Glutamatergic neuron (in vitro differentiated cells): ENCODE data around the gene SERINC5. TPM values are rescaled to one million over a fixed set of nuclear protein-coding genes. Genes with fewer than 3 reads are reported as not detected.
A peak's percentile ranks its signal among the peaks of the same experiment; 100 is the strongest.
"Not testable (repeated sequence)": the region's sequence is repeated elsewhere in the genome, so short reads cannot be mapped to it uniquely, and the experiment has no call there.

Source experiments
- DNase-seq: peaks from one replicate; pipeline ENCODE4 v3.0.0; 2022
- H3K27ac Mint-ChIP-seq: one replicate; pipeline ENCODE4 v1.8.0; 2020; ENCODE audit warnings: mild to moderate bottlenecking, mixed read lengths, inconsistent platforms; ENCODE audit not compliant: unreplicated experiment
- H3K27me3 Mint-ChIP-seq: one replicate; pipeline ENCODE4 v1.8.0; 2020; ENCODE audit warnings: mild to moderate bottlenecking, moderate library complexity, mixed read lengths, inconsistent platforms; ENCODE audit not compliant: unreplicated experiment
- H3K36me3 Mint-ChIP-seq: one replicate; pipeline ENCODE4 v1.8.0; 2020; ENCODE audit warnings: mild to moderate bottlenecking, mixed read lengths, inconsistent platforms; ENCODE audit not compliant: unreplicated experiment
- H3K4me1 Mint-ChIP-seq: one replicate; pipeline ENCODE4 v1.8.0; 2020; ENCODE audit warnings: mild to moderate bottlenecking, low read depth, mixed read lengths, inconsistent platforms; ENCODE audit not compliant: unreplicated experiment
- H3K4me3 Mint-ChIP-seq: one replicate; pipeline ENCODE4 v1.8.0; 2020; ENCODE audit warnings: mild to moderate bottlenecking, mixed read lengths, inconsistent platforms; ENCODE audit not compliant: unreplicated experiment
- H3K9me3 Mint-ChIP-seq: one replicate; pipeline ENCODE4 v1.8.0; 2020; ENCODE audit warnings: mild to moderate bottlenecking, moderate library complexity, mixed read lengths, inconsistent platforms; ENCODE audit not compliant: unreplicated experiment
- total RNA-seq: library from RNA; stranded (reverse); fragmentation: NEBNext Ultra II Directional; extraction: Animal tissue kit (Norgen Biotek cat#: 25700); gene quantifications from one replicate; pipeline ENCODE4 v1.2.1, GENCODE V29; 2021; ENCODE audit not compliant: unreplicated experiment
- TF ChIP-seq, protein P1 (sequence below): fragments of 200-600 bp; sonication (generic); IDR thresholded peaks from one replicate; pipeline ENCODE4 v1.5.0; 2021; ENCODE audit not compliant: partially characterized antibody, unreplicated experiment

The SERINC5 gene
- total RNA-seq, 1 donor from 2014 or later, result 15.1 TPM

DNA sequence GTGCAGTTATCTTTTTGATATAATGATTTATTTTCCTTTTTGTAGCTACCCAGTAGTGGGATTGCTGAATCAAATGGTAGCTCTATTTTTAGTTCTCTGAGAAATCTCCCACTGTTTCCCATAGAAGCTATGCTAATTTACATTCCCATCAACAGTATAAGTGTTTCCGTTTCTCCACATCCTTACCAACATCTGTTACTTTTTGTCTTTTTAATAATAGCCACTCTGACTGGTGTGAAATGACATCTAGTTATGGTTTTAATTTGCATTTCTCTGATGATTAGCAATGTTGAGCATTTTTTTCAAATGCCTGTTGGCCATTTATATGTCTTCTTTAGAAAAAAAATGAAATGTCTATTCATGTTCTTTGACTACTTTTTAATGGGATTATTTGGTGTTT is 94.7 kb downstream of the SERINC5 start:
- TF ChIP-seq, protein P1, sequence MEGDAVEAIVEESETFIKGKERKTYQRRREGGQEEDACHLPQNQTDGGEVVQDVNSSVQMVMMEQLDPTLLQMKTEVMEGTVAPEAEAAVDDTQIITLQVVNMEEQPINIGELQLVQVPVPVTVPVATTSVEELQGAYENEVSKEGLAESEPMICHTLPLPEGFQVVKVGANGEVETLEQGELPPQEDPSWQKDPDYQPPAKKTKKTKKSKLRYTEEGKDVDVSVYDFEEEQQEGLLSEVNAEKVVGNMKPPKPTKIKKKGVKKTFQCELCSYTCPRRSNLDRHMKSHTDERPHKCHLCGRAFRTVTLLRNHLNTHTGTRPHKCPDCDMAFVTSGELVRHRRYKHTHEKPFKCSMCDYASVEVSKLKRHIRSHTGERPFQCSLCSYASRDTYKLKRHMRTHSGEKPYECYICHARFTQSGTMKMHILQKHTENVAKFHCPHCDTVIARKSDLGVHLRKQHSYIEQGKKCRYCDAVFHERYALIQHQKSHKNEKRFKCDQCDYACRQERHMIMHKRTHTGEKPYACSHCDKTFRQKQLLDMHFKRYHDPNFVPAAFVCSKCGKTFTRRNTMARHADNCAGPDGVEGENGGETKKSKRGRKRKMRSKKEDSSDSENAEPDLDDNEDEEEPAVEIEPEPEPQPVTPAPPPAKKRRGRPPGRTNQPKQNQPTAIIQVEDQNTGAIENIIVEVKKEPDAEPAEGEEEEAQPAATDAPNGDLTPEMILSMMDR, result no peak
- H3K27ac Mint-ChIP-seq, result no peak overlapping the region
- H3K4me3 Mint-ChIP-seq, result no peak overlapping the region
- DNase-seq, result no peak
- H3K27me3 Mint-ChIP-seq, result no peaks in the 10 kb centered on the region
- peaks cover 4% of the 10 kb centered on the region for H3K4me1 Mint-ChIP-seq
- peaks cover 4% of the 10 kb centered on the region for H3K36me3 Mint-ChIP-seq
- no peaks in the 10 kb centered on the region for H3K9me3 Mint-ChIP-seq

DNA sequence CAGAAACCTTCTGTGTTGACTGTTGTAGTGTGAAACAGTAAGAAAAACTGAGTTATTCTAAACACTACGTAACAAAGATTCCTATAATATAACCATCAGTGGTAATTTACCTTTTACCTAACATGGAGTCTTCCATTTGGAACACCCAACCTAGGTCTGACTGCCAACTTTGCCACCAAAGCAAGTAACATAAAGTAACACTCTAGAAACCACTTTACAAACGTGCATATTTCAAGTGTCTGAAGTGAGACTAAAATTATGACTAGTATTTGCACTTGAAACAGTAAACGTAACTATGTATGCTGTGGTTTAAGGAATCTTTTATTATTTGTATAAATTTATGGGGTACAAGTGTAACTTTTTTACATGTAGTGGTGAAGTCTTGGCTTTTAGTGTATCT is 95.6 kb downstream of the SERINC5 start:
- H3K9me3 Mint-ChIP-seq, result no peaks in the 10 kb centered on the region
- H3K4me1 Mint-ChIP-seq, result peaks cover 9% of the 10 kb centered on the region
- H3K27ac Mint-ChIP-seq, result no peak overlapping the region
- peaks cover 4% of the 10 kb centered on the region for H3K36me3 Mint-ChIP-seq
- no peak overlapping the region for H3K4me3 Mint-ChIP-seq
- no peaks in the 10 kb centered on the region for H3K27me3 Mint-ChIP-seq
- no peak for DNase-seq
- TF ChIP-seq, protein P1, result no peak

DNA sequence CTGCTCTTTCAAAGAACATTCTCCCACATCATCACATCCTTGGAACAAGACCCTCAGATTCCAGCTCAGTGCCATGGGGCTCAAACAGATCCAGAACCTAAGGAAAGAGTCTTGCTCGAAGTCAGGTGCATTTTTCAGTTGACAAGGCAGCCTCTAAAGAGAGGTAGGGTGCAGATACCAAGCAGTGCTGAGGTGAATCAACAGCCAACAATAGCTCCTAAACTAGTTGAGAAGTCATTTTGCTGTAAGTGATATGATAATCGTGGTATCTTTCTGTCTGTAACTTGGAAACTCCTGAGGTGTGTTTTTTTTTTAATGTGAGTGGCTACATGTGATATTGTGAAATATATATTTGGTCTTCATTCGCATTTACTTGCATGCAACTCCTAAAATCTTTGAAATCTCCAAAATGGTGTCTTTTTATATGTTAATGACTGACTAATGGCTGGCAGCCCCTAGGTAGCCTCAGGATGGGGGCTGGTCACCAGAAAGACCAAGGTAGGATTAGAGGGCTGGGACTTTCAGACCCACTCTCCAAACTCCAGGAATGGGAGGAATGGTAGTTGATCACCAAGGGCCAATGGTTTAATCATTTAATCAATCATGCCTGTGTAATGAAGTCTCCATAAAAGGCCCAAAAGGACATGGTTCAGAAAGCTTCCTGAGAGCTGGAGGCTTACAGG is 96.6 kb downstream of the SERINC5 start:
- Mint-ChIP-seq H3K4me1 (peaks cover 9% of the 10 kb centered on the region), H3K9me3 (no peaks in the 10 kb centered on the region), H3K27ac (no peak overlapping the region), H3K27me3 (no peaks in the 10 kb centered on the region), H3K4me3 (no peak overlapping the region), H3K36me3 (peaks cover 4% of the 10 kb centered on the region)
- TF ChIP-seq, protein P1, result no peak
- DNase-seq, result no peak

DNA sequence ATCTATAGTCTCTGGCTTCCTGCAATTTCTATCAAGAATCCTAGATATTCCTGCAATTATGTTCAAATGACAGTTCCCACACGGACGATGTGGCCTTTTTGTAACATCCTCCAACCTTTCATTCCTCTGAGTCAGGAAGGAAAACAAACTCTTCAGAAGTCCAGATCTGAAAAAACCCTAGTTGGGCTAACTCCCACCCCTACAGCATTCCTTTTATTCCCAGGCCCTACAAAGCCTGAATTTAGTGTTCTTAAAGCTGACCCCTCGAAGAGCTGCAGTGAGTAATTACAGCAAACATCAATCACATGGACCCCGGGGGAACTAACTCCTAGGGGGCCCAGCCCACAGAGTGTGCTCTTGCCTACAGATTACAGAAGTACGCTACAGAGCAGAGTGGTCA is 99.7 kb downstream of the SERINC5 start:
- H3K36me3 Mint-ChIP-seq, result no peaks in the 10 kb centered on the region
- no peaks in the 10 kb centered on the region for H3K9me3 Mint-ChIP-seq
- H3K27me3 Mint-ChIP-seq, result no peaks in the 10 kb centered on the region
- H3K27ac Mint-ChIP-seq, result no peak overlapping the region
- peaks cover 9% of the 10 kb centered on the region for H3K4me1 Mint-ChIP-seq
- TF ChIP-seq, protein P1, result no peak
- peak; percentile 41 for DNase-seq
- no peak overlapping the region for H3K4me3 Mint-ChIP-seq

DNA sequence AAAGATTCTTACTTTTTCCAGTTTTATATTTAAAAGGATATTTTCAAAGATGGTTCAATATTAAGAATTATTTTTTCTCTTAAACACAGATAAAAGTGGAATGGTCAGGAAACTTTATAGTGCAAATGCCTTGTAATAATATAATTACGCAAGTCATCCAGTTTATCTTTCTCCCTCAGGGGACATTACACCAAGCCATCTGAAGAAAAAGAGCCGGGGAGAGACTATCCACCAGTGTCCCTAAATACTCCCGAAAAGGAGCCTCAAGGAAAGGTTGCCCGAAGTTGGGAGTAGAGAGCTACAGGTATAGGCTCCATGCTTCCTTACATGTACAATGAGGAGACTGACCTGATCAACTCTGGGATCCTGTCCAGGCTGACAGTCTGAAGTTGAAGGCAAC is 101.1 kb downstream of the SERINC5 start:
- Mint-ChIP-seq H3K36me3 (no peaks in the 10 kb centered on the region), H3K27me3 (no peaks in the 10 kb centered on the region), H3K9me3 (no peaks in the 10 kb centered on the region), H3K4me1 (peaks cover 9% of the 10 kb centered on the region), H3K27ac (no peak overlapping the region), H3K4me3 (no peak overlapping the region)
- TF ChIP-seq, protein P1, result no peak
- DNase-seq, result no peak

DNA sequence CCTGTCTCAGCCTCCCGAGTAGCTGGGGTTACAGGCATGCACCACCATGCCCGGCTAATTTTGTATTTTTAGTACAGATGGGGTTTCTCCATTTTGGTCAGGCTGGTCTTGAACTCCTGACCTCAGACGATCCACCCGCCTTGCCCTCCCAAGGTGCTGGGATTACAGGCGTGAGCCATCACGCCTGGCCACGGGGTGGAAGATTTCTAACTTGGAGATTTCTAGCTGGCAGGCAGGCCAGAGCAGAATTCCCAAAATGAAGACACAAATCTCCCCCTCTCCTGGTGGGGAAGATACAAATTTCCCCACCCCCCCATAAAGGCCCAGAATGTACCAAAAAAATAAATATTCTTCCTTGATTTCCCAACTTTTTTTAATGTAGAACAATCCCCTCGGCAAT is 101.6 kb downstream of the SERINC5 start:
- H3K36me3 Mint-ChIP-seq, H3K4me1 Mint-ChIP-seq, H3K27ac Mint-ChIP-seq, H3K4me3 Mint-ChIP-seq, DNase-seq, H3K9me3 Mint-ChIP-seq, H3K27me3 Mint-ChIP-seq: not testable (repeated sequence)
